Right renal pelvis (tissue), 4 donors: ENCODE measurements around the gene TAF4B. TPM values are rescaled to one million over a fixed set of nuclear protein-coding genes. Genes with fewer than 3 reads are reported as not detected.
"Not testable (repeated sequence)": the region's sequence is repeated elsewhere in the genome, so short reads cannot be mapped to it uniquely, and the experiment has no call there.

ENCODE experiments used
- DNase-seq, 4 donors: peaks; one replicate each; pipeline ENCODE4 v3.0.0-alpha.2; 2013; ENCODE audit warnings: low read depth in 4 of 4, low spot score in 3 of 4, missing footprints in 1 of 4
- polyA plus RNA-seq, 4 donors: library from polyadenylated mRNA; unstranded; fragments of 120-200 nt; gene quantifications; one replicate each; pipeline ENCODE4 v1.2.1, GENCODE V29; 2013; ENCODE audit not compliant: insufficient read length in 4 of 4

TAF4B gene
- polyA plus RNA-seq, 4 donors: 4.2 to 6.0 (median 5.2) TPM

- DNase-seq: no peak
Observed at GRCh38 chr18:26362021-26362420, 135.8 kb downstream of the TAF4B start.

- no peak for DNase-seq
Observed at GRCh38 chr18:26367425-26367824, 141.2 kb downstream of the TAF4B start.

GRCh38 chr18:26370037-26370436 is 143.8 kb downstream of the TAF4B start:
- no peak for DNase-seq

GRCh38 chr18:26376105-26376504 is 149.9 kb downstream of the TAF4B start:
- no peak for DNase-seq

- no peak for DNase-seq
Observed at GRCh38 chr18:26378701-26379100, 152.5 kb downstream of the TAF4B start.

DNA sequence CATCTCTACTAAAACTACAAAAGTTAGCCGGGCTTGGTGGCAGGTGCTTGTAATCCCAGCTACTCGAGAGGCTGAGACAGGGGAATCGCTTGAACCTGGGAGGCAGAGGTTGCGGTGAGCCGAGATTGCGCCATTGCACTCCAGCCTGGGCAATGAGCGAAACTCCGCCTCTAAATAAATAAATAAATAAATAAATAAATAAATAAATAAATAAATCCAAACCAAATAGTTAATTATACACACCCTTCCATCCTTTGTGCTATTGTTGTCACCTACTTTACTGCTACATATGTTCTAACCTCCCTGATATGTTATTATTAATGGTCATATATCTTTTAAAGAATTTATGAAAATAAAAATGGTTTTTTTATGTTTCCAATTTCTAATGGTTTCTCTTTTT is 155.3 kb downstream of the TAF4B start:
- not testable (repeated sequence) for DNase-seq

DNA sequence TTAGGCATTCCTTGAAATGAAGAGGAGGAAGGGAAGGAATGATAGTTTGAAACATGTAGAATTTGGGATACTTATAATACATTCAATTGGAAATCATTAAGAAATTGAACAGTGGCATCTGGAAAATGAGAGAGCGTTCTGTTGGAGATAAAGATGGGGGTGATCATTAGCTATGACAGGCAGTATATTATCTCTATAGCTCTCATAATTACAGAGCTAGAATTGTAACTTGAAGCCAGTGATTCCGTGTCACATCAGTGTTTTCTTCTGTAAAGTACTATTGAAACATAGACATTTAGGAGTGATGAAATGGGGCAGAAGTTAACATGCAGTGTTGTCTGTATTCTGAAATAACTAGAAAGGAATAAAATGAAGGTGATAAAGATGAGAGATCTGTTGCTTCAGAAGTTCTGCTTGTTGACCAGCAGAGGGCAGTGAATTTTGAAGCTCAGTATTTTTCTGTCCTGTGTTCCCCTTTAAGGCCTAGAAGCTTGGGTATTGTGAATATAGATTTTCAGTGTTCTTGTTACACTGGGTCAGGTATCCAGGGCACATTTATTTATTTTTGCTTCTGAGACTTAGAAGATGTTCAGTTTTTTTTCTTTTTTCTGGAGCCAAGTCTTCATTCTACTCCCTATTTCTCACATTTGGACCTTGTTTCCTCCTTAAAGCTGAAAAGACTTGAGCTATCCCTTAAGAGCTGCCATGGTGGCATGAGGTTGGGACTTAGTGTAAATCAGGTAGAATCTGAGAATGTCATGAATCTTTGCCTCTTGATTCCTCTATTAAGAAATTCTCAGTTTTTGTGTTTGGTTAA is 157.4 kb downstream of the TAF4B start:
- peak in 1 of 4 donors; percentile 44 for DNase-seq

- peak in 3 of 4 donors; percentile 38 to 58 (median 52) for DNase-seq
Observed at GRCh38 chr18:26386002-26386401, 159.8 kb downstream of the TAF4B start.

DNA sequence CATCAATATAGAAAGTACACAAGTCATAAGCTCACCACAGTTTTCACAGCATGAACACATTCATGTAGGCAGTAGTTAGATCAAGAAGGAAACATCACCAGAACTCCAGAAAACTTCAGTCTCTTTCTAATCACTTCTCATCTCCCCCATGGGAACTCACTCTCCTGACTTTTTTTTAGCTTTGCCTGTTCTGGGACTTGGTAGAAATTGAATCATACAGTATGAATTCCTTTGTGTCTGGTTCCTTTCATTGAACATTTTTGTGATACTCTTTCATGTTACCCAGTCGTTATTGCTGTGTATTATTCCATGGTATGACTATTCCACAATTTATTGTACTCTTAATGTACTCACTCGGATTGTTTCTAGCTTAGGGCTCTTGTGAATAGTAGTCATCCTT is 160.2 kb downstream of the TAF4B start:
- DNase-seq: no peak

DNA sequence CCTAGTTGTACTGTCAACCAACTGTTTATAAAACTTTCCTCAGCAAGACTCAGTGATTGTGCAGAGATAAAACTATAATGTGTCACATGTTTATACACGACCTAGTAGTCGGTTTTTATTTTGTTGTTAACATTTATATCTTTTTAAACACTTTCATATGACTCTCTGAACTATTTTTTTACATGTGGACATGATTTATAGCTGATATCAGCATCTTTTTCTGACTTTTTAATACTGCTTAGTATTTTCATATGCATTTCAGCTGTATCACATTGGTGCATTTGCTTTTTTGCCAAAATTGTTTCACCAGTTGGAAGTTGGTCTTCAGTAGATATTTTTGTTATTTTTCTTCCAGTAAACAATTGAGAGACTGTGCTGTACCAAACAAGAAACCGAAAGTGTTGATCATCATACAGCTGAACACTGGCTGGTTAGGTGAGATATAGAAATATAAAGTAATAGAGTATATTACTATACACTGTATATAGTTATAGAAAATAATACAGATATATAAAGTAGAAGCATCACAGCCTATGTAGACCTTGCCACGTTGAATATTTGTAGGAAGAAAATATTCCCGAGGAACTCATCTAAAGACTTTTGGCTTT is 167.9 kb downstream of the TAF4B start:
- DNase-seq: no peak

GRCh38 chr18:26397019-26397418 is 170.8 kb downstream of the TAF4B start:
- DNase-seq: no peak

DNA sequence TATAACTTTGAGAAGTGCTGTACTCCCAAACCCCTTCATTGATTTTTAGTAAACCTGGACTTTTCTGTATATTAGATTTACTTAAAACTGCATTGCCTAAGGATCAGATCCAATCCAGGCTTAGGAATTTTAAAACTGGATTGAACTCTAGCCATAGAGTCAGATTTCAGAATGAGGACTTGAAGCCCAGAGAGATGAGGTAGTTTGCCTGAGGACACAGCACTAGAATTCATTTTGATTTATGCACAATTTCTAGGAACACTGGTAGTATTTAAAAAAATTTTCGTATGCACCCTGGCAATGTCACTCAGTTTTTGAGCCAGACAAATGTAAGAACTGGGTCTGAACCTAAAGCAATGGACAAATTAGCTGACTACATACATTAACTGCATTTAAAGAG is 177.2 kb downstream of the TAF4B start:
- DNase-seq: no peak

DNA sequence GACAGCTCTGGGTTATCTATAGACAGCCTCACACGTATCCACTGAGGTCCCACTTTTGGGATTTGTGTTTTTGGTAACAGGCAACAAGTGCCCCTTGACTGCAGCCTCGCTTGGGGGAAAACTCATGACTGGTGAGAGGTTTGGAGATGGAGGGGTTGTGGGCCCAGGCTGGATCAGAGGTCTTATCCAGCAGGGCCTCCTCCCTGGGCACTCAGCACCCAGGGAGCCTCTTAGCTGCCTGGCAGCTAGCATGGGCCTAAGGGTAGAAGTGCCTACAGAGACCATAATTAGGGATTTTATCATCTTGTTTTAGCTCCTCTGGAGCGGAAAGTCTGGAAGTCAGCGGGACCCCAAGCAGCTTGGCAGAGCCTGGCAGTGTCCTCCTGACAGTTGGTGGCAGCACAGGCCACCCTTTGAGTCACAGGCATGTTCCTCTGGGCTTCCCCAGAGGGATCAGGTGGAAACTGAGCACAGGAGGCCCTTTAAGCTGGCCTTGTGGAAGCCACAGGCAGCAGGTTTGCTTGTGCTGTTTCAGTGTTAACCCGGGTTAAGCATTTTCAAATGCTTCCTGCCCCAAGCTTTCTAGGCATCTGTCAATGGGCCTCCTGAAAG is 179.1 kb downstream of the TAF4B start:
- peak in 1 of 4 donors; percentile 23 for DNase-seq

- DNase-seq: no peak
Observed at GRCh38 chr18:26406324-26406723, 180.1 kb downstream of the TAF4B start.

- no peak for DNase-seq
Observed at GRCh38 chr18:26406854-26407517, 180.7 kb downstream of the TAF4B start.

- no peak for DNase-seq
Observed at GRCh38 chr18:26407736-26408601, 181.7 kb downstream of the TAF4B start.

DNA sequence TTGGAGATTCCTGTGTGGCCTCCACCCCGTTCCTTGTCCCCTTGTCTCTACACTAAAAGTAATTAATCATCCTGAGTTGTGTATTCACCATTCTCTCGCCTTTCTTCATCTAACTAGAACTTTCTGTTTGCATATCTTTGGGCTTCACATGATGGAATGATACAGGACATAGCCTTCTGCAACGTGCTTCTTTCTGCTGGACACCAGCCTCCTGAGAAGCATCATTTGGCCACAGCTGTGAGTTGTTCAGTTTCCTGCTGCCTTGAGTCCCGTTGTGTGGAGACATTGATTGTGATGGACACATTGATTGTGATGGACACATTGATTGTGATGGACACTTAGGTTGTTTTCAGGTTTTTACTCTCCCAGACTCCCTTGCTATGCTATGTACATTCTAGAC is 182.8 kb downstream of the TAF4B start:
- DNase-seq: no peak

GRCh38 chr18:26414901-26415440 is 188.7 kb downstream of the TAF4B start:
- DNase-seq: no peak

DNA sequence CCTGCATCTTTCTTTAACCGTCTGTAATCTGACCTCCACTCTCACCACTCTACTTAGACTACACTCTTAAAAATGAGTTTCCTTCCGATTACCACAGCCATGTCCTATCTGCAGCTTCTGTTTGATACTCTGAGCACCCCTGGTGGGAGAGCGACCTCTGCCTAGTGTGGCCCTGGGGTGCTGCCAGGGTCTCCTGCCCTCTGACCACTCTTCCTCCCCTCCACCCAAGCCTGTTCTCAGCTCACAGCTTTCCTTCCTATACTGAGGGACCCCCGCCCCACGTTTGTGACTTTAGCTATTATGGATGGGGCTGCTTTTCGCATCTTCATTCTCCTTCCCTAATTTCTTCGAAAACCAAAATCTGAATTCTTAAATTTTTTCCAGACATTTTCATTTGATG is 189.4 kb downstream of the TAF4B start:
- no peak for DNase-seq

DNA sequence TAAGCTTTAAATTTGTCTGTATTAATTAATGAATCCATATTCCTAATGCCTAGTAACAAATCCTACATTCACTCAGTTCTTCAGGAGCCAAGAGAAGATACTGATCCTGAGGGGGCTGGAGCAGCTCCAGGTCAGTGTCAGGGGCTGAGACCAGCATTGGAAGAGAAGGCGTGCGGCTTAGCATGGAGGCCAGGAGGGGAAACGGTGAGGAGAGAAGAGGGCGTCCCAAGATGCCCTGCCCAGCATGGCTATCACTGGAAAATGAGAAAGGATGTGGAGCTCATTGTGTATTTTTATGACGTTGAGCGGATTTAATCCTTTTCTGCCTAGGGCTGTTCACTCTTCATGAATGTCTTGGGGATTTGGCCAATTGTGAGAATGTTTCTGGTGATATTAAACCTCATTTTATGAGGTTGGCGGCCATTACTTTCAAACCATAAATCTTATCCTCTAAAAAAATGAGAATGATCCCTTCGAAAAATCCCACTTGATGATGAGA is 190.5 kb downstream of the TAF4B start:
- no peak for DNase-seq
